Subcutaneous abdominal adipose tissue (tissue), 5 donors: Measurements from ENCODE around the gene SLC26A5.

Experiments used
- H3K27ac ChIP-seq: one replicate; pipeline ENCODE4 v1.7.0; 2013; ENCODE audit warnings: low read depth, mild to moderate bottlenecking, inconsistent platforms, low read length, moderate library complexity
- H3K27me3 ChIP-seq, 5 donors: one replicate each; pipeline ENCODE4 v1.7.0; 2013; ENCODE audit warnings: low read length in 5 of 5, inconsistent platforms in 1 of 5; ENCODE audit not compliant: control insufficient read depth in 5 of 5, insufficient read depth in 4 of 5
- H3K36me3 ChIP-seq, 5 donors: one replicate each; pipeline ENCODE4 v1.7.0; 2013; ENCODE audit warnings: low read length in 5 of 5; ENCODE audit not compliant: control insufficient read depth in 5 of 5, insufficient read depth in 5 of 5
- H3K4me1 ChIP-seq, 5 donors: one replicate each; pipeline ENCODE4 v1.7.0; 2013; ENCODE audit warnings: low read length in 5 of 5, mild to moderate bottlenecking in 3 of 5, moderate library complexity in 1 of 5; ENCODE audit not compliant: control insufficient read depth in 5 of 5, insufficient read depth in 5 of 5
- H3K4me3 ChIP-seq, 5 donors: one replicate each; pipeline ENCODE4 v1.7.0; 2013; ENCODE audit warnings: low read length in 5 of 5, low read depth in 1 of 5
- H3K9ac ChIP-seq, 5 donors: one replicate each; pipeline ENCODE4 v1.7.0; 2013; ENCODE audit warnings: low read length in 5 of 5, mild to moderate bottlenecking in 4 of 5, moderate library complexity in 3 of 5
- H3K9me3 ChIP-seq, 5 donors: one replicate each; pipeline ENCODE4 v1.7.0; 2013; ENCODE audit warnings: low read length in 5 of 5; ENCODE audit not compliant: control insufficient read depth in 5 of 5
- donor health status: healthy.
- donor health status: healthy.
- donor health status: healthy.
- donor health status: healthy.
- donor health status: healthy.

Gene SLC26A5

DNA sequence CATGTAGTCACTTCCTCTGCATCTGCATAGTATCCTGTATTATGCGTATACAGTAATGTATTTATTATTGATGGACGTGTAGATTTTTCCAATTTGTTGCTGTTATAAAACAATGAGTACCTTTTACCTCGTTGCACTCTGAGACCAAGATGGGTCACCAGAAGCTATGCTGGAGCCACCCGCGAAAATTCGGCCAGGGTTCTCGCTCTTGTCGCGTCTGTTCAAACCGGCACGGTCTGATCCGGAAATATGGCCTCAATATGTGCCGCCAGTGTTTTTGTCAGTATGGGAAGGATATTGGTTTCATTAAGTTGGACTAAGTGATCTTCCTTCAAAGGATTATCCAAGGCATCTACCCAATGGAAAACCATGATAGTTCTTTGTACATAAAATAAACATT lies 97.6 kb downstream of the SLC26A5 start:
- H3K27me3 ChIP-seq, result no peaks in the 10 kb centered on the region
- H3K27ac ChIP-seq, result peak overlapping the region; percentile 97
- peak overlapping the region; percentile 13 to 100 (median 99) for H3K9ac ChIP-seq
- H3K4me3 ChIP-seq, result peak overlapping the region; percentile 95 to 100 (median 99)
- H3K36me3 ChIP-seq, result peaks cover 0 to 11% (median 9%) of the 10 kb centered on the region in 5 donors
- H3K9me3 ChIP-seq, result no peaks in the 10 kb centered on the region
- peaks cover 5 to 52% (median 51%) of the 10 kb centered on the region in 5 donors for H3K4me1 ChIP-seq

- Histone ChIP-seq H3K9ac (peak within 1 kb of the TSS; percentile 95 to 100 (median 100)), H3K9me3 (no peaks in the 10 kb centered on the region), H3K4me1 (peaks cover 5 to 57% (median 54%) of the 10 kb centered on the region in 5 donors), H3K27ac (peak within 1 kb of the TSS; percentile 97), H3K27me3 (no peaks in the 10 kb centered on the region), H3K4me3 (peak within 1 kb of the TSS; percentile 95 to 100 (median 99)), H3K36me3 (peaks cover 0 to 9% (median 4%) of the 10 kb centered on the region in 5 donors)
Observed at GRCh38 chr7:103347507-103348267, 98.3 kb downstream of the SLC26A5 start, which contains the start of gene PSMC2. Gene PSMC2 (plus strand): TSS chr7:103347643. CDS start chr7:103347712, 69 bp downstream.

DNA sequence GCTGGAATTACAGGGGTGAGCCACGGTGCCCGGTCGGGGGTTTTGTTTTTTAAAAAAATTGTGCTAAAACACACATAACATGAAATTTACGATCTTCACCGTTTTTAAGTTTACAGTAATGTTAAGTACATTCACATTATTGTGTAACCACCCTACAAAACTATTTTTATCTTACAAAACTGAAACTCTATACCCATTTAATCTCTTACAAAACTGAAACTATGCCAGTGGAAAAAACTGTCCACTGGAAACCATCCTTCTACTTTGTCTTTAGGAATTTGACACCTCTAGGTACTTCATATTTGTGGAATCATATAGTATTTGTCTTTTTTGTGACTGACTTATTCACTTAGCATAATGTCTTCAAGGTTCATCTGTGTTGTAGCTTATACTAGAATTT lies 99.6 kb downstream of the SLC26A5 start:
- Histone ChIP-seq H3K27ac (no peak overlapping the region), H3K36me3 (peaks cover 4 to 6% (median 4%) of the 10 kb centered on the region in 5 donors), H3K9me3 (no peaks in the 10 kb centered on the region), H3K4me3 (no peak overlapping the region), H3K27me3 (no peaks in the 10 kb centered on the region), H3K4me1 (peaks cover 5 to 55% (median 54%) of the 10 kb centered on the region in 5 donors), H3K9ac (no peak overlapping the region)

DNA sequence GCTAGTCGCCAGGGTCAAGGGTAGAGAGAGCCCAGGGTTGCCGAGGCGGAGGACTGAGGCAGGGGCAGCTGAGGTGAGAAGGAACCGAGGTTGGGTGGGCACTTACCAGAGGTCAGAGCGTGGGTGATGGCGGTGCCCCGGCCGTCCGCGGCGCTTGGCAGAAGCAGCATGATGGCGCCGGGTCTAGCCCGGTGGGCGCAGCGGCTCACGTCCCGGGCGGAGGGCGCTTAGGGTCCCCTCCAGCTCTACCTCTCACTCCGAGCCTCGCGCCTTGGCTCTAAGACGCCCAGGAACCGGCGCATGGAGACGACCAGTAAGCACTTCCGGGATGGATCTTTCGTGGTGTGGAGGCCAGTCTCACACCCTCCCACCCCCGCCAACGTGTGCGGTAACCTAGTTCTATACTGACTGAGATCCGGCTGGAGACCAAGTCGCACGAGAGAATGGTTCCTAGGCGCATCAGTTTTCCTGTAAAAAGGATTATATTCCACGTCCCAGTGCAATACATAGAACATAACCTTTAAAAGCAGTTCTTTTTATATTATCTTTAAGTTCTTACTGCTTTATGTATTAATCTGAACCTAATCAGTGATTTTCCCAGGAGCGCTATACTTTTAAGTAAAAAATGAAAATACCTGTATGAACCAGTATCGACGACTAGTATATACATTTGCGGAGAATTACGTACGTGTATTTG lies 101.4 kb downstream of the SLC26A5 start, which contains the start of gene DNAJC2:
DNAJC2 (minus strand) TSS at position 315 of the 697 bp plus-strand sequence; CDS start at position 170, 145 bp downstream.
- Histone ChIP-seq H3K9ac (peak within 1 kb of the TSS; percentile 87 to 99 (median 94)), H3K4me3 (peak within 1 kb of the TSS; percentile 86 to 98 (median 95)), H3K27me3 (no peaks in the 10 kb centered on the region), H3K36me3 (peaks cover 14 to 22% (median 16%) of the 10 kb centered on the region in 5 donors), H3K9me3 (no peaks in the 10 kb centered on the region), H3K27ac (peak within 1 kb of the TSS; percentile 76), H3K4me1 (peaks cover 5 to 49% (median 38%) of the 10 kb centered on the region in 5 donors)

DNA sequence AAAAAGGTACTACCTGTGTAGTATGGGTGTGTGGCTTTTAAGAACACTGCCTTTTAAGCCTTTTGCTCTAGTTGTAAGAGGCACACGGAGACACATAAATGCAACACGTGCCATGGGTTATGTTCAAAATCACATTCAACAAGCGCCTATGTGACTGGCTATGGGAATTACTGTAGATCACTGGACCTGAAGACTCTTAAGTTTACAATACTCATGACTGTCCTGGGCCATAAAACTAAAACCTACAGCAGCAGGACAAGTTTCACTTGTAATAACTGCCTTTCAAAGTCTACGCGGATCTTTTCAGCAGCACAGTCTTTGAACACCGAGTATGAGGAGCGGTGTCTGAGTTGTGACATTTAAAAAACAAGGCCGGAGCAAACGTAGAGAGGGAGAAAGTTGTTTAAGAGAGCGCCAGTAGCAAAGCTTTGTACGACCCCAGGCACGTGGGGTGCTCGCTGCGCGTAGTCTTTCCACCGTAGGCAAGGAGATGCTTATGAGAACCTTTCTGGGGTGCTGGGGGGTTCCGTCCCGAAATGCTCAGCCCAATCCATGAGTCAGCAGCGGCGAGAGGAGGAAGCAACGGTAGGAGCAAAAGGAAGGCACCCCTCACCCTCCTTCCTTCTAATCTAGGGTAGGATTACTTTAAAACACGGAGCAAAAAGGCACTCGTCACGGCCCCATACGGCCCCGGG lies 102.1 kb downstream of the SLC26A5 start:
- Histone ChIP-seq H3K27me3 (no peaks in the 10 kb centered on the region), H3K9ac (peak overlapping the region; percentile 87 to 99 (median 94)), H3K9me3 (no peaks in the 10 kb centered on the region), H3K27ac (peak overlapping the region; percentile 76), H3K4me1 (peaks cover 5 to 42% (median 31%) of the 10 kb centered on the region in 5 donors), H3K4me3 (peak overlapping the region; percentile 86 to 98 (median 95)), H3K36me3 (peaks cover 14 to 28% (median 22%) of the 10 kb centered on the region in 5 donors)

DNA sequence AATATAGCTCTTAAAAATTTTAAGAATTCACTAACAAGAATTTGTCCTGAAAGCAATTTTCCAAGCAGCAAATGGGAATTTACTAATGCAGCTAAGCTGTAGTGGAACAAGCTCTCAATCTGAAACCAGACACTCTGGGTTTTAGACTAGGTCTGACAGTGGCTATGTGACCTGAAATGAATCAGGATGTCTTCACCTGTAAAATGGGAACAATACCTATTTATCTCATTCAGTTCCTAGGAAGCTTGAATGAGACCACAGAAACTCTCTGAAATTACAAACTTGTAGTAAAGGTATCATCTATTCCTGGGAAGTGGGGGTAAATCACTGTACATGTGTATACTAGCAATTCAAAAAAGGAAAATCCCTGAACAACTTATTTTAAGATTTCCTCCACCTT lies 102.7 kb downstream of the SLC26A5 start:
- no peaks in the 10 kb centered on the region for H3K27me3 ChIP-seq
- peak overlapping the region; percentile 87 to 99 (median 94) for H3K9ac ChIP-seq
- H3K9me3 ChIP-seq, result no peaks in the 10 kb centered on the region
- H3K4me1 ChIP-seq, result peaks cover 2 to 37% (median 26%) of the 10 kb centered on the region in 5 donors
- peaks cover 14 to 30% (median 23%) of the 10 kb centered on the region in 5 donors for H3K36me3 ChIP-seq
- H3K27ac ChIP-seq, result peak overlapping the region; percentile 76
- peak overlapping the region; percentile 86 to 98 (median 95) for H3K4me3 ChIP-seq

DNA sequence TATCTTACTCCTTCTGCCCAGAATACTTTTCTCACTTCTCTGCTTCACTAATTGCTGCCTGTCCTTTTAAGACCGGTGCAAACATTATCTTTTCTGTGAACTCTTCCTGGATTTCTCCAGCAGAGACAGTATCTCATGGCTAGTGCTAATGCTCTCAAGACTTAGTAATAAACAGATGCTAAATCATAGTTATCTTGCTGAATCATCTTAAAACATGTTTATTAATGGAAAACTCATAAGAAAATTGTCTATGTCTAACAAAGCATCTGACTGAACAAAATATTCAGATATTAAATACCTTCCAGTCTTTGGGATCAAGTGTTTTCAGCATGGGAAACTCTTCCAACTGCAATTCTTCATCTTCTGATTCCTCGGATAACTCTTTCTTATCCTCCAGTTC lies 104.5 kb downstream of the SLC26A5 start:
- Histone ChIP-seq H3K27me3 (no peaks in the 10 kb centered on the region), H3K36me3 (peaks cover 29 to 44% (median 35%) of the 10 kb centered on the region in 5 donors), H3K4me3 (no peak overlapping the region), H3K9me3 (no peaks in the 10 kb centered on the region), H3K4me1 (peaks cover 2 to 19% (median 14%) of the 10 kb centered on the region in 5 donors), H3K27ac (no peak overlapping the region), H3K9ac (no peak overlapping the region)

DNA sequence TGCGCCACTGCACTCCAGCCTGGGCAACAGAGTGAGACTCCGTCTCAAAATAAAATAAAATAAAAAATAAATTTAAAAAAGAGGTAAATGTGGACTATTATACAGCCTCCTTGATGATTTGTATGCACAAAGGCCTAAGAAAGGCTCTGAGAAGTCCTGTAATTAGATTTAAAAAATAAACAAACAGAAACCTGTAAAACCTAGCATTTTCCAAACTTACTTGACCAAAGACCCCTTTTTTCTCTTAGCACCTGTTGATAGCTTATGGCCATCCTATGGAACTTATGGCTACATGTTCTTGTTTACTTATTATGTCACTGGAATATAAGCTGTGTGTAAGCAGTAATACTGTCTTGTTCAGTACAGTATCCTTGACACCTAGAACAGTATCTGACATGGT lies 107.1 kb downstream of the SLC26A5 start:
- Histone ChIP-seq H3K27ac (no peak overlapping the region), H3K36me3 (peaks cover 37 to 56% (median 41%) of the 10 kb centered on the region in 5 donors), H3K9me3 (no peaks in the 10 kb centered on the region), H3K4me1 (peaks cover 0 to 9% (median 8%) of the 10 kb centered on the region in 5 donors), H3K27me3 (no peaks in the 10 kb centered on the region), H3K9ac (no peak overlapping the region), H3K4me3 (no peak overlapping the region)

GRCh38 chr7:103336761-103337160 lies 109.2 kb downstream of the SLC26A5 start:
- Histone ChIP-seq H3K27me3 (no peaks in the 10 kb centered on the region), H3K36me3 (peaks cover 35 to 65% (median 44%) of the 10 kb centered on the region in 5 donors), H3K4me3 (no peak overlapping the region), H3K9ac (no peak overlapping the region), H3K27ac (no peak overlapping the region), H3K9me3 (no peaks in the 10 kb centered on the region), H3K4me1 (no peaks in the 10 kb centered on the region)
